MM.1S (cell line): ENCODE data around the gene CBLB.

Source experiments
- DNase-seq: peaks from one replicate; pipeline ENCODE4 v3.0.0-alpha.2; 2015
- H2AFZ ChIP-seq: fragments of 300-600 bp; sonication (generic); 2 replicates; pipeline ENCODE4 v1.6.0; 2016; ENCODE audit warnings: antibody characterized with exemption, low read length
- H3F3A ChIP-seq: fragments of 300-600 bp; sonication (generic); 2 replicates; pipeline ENCODE4 v1.6.1; 2016; ENCODE audit warnings: mild to moderate bottlenecking, antibody characterized with exemption, low read length, moderate library complexity, mixed read lengths; ENCODE audit not compliant: insufficient read depth
- H3K27ac ChIP-seq: fragments of 300-600 bp; sonication (generic); 2 replicates; pipeline ENCODE4 v1.5.1; 2016; ENCODE audit warnings: mild to moderate bottlenecking, low read length
- H3K27me3 ChIP-seq: fragments of 300-600 bp; sonication (generic); replicated peaks from 2 replicates; pipeline ENCODE4 v1.6.0; 2016; ENCODE audit warnings: low read length; ENCODE audit not compliant: insufficient read depth
- H3K36me3 ChIP-seq: fragments of 300-600 bp; sonication (generic); replicated peaks from 2 replicates; pipeline ENCODE4 v1.6.1; 2016; ENCODE audit warnings: mild to moderate bottlenecking, low read length, mixed read lengths; ENCODE audit not compliant: insufficient read depth
- H3K4me1 ChIP-seq: fragments of 300-600 bp; sonication (generic); 2 replicates; pipeline ENCODE4 v1.6.1; 2016; ENCODE audit warnings: low read length, mixed read lengths
- H3K4me2 ChIP-seq: fragments of 300-600 bp; sonication (generic); 2 replicates; pipeline ENCODE4 v1.6.0; 2016; ENCODE audit warnings: low read depth, low read length
- H3K4me3 ChIP-seq: fragments of 300-600 bp; sonication (generic); 2 replicates; pipeline ENCODE4 v1.5.1; 2016; ENCODE audit warnings: low read length, mixed read lengths
- H3K79me2 ChIP-seq: fragments of 300-600 bp; sonication (generic); 2 replicates; pipeline ENCODE4 v1.6.1; 2016; ENCODE audit warnings: mixed run types, low read length, mixed read lengths
- H3K9ac ChIP-seq: fragments of 300-600 bp; sonication (generic); 2 replicates; pipeline ENCODE4 v1.6.1; 2016; ENCODE audit warnings: low read length, mixed read lengths
- H3K9me2 ChIP-seq: fragments of 300-600 bp; sonication (generic); replicated peaks from 2 replicates; pipeline ENCODE4 v1.6.1; 2016; ENCODE audit warnings: mild to moderate bottlenecking, low read length, mixed read lengths; ENCODE audit not compliant: insufficient read depth
- H3K9me3 ChIP-seq: fragments of 300-600 bp; sonication (generic); replicated peaks from 2 replicates; pipeline ENCODE4 v1.6.1; 2016; ENCODE audit warnings: mild to moderate bottlenecking, low read length, mixed read lengths; ENCODE audit not compliant: insufficient read depth
- H4K20me1 ChIP-seq: fragments of 300-600 bp; sonication (generic); 2 replicates; pipeline ENCODE4 v1.6.1; 2016; ENCODE audit warnings: mild to moderate bottlenecking, low read length, moderate library complexity, mixed read lengths; ENCODE audit not compliant: insufficient read depth
- EZH2 ChIP-seq: fragments of 300-600 bp; sonication (generic); optimal IDR thresholded peaks from 2 replicates; pipeline ENCODE3; 2017; ENCODE audit warnings: low read depth, mild to moderate bottlenecking, antibody characterized with exemption, low read length, mixed read lengths
- EZH2phosphoT487 ChIP-seq: fragments of 300-600 bp; sonication (generic); IDR thresholded peaks from 2 replicates; pipeline ENCODE4 v1.6.1; 2018; ENCODE audit warnings: antibody characterized with exemption, low read length
- TF ChIP-seq, protein P1 (sequence below): fragments of 300-600 bp; sonication (generic); IDR thresholded peaks from 2 replicates; pipeline ENCODE4 v1.5.1; 2016; ENCODE audit warnings: antibody characterized with exemption, low read length, mixed read lengths

CBLB gene

DNA sequence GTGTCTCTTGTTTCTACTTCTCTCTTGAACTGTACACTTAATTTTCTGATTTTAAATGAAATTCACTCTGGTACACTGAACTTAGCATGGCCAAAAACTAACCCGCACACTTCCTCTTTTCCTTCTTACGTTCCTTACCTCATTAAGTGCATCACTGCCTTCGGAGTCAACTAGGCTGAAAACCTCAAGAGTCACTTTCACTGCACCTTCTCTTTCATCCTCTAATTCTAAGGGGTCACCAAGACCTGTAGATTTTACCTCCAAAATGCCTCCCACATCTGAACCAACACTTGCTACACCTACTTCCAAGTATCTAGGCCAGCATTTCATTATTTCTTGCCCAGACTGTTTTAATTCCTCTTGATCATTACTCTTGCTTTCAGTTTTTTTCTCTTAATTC, 6.6 kb downstream of the CBLB start:
- Histone ChIP-seq H3K4me3 (no peak overlapping the region), H3K4me2 (no peak overlapping the region), H3K4me1 (peaks cover 14% of the 10 kb centered on the region), H3K36me3 (no peaks in the 10 kb centered on the region), H3K9me3 (no peaks in the 10 kb centered on the region), H3K27ac (no peak overlapping the region), H3K79me2 (no peaks in the 10 kb centered on the region), H3K9me2 (no peaks in the 10 kb centered on the region), H3F3A (peaks cover 7% of the 10 kb centered on the region), H3K27me3 (peaks cover 34% of the 10 kb centered on the region), H2AFZ (no peak overlapping the region), H3K9ac (no peak overlapping the region), H4K20me1 (0 out of 2 replicates have a peak, but pooled peaks cover 4% of the 10 kb centered on the region)
- DNase-seq, result no peak
- TF ChIP-seq, protein P1, sequence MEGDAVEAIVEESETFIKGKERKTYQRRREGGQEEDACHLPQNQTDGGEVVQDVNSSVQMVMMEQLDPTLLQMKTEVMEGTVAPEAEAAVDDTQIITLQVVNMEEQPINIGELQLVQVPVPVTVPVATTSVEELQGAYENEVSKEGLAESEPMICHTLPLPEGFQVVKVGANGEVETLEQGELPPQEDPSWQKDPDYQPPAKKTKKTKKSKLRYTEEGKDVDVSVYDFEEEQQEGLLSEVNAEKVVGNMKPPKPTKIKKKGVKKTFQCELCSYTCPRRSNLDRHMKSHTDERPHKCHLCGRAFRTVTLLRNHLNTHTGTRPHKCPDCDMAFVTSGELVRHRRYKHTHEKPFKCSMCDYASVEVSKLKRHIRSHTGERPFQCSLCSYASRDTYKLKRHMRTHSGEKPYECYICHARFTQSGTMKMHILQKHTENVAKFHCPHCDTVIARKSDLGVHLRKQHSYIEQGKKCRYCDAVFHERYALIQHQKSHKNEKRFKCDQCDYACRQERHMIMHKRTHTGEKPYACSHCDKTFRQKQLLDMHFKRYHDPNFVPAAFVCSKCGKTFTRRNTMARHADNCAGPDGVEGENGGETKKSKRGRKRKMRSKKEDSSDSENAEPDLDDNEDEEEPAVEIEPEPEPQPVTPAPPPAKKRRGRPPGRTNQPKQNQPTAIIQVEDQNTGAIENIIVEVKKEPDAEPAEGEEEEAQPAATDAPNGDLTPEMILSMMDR, result no peak
- TF ChIP-seq EZH2phosphoT487 (no peak), EZH2 (no peak)

DNA sequence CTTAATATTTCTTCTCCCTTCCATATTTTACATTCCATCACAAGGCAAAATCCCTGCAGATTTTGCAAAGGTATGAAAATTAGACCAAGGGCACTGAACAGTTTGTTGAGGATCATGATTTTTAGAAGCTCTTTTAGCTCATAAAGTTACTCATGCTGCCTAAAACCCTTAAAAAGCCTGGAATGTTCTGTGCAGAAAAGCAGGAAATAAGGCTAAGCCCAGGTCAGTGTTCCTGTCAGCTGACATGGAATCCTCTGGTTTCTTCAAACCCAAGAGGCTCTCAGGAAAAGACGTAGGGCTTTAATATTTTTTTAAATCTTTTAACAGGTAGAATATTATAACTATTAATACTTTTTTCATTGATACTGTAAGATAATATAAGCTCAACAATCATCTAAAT, 8.2 kb downstream of the CBLB start:
- Histone ChIP-seq H3K27ac (no peak overlapping the region), H3K4me2 (no peak overlapping the region), H3F3A (no peaks in the 10 kb centered on the region), H3K79me2 (no peaks in the 10 kb centered on the region), H3K27me3 (peaks cover 28% of the 10 kb centered on the region), H3K9me3 (no peaks in the 10 kb centered on the region), H3K9me2 (no peaks in the 10 kb centered on the region), H2AFZ (no peak overlapping the region), H3K4me3 (no peak overlapping the region), H3K36me3 (no peaks in the 10 kb centered on the region), H3K4me1 (no peaks in the 10 kb centered on the region), H4K20me1 (no peaks in the 10 kb centered on the region), H3K9ac (no peak overlapping the region)
- TF ChIP-seq, protein P1, result no peak
- no peak for TF ChIP-seq EZH2phosphoT487
- TF ChIP-seq EZH2, result no peak
- DNase-seq, result no peak

DNA sequence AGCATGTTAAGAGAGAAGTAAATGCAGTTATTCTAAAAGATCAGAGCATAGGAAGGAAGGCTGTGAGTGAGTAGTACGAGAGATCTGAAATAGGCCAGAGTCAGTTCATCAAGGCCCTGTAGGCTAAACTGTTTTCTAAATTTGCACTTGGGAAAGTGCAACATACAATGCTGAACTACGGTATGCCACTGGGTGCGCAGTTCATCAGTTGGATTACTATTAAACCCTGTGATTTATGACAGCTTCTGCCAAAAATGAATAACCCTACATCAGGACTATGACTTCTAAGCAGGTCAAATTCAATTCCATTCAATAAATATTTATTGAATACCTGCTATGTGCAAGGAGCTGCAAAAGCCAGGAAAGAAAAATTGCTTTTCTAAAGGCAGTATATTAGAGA, 10.8 kb downstream of the CBLB start:
- H3K27ac ChIP-seq, result no peak overlapping the region
- no peaks in the 10 kb centered on the region for H3K9me2 ChIP-seq
- 0 out of 2 replicates have a peak, but pooled peaks cover 9% of the 10 kb centered on the region for H3K27me3 ChIP-seq
- no peak overlapping the region for H2AFZ ChIP-seq
- TF ChIP-seq, protein P1, result no peak
- no peaks in the 10 kb centered on the region for H3K4me1 ChIP-seq
- no peaks in the 10 kb centered on the region for H3K36me3 ChIP-seq
- H3K4me3 ChIP-seq, result no peak overlapping the region
- no peaks in the 10 kb centered on the region for H3F3A ChIP-seq
- no peaks in the 10 kb centered on the region for H3K79me2 ChIP-seq
- H4K20me1 ChIP-seq, result no peaks in the 10 kb centered on the region
- no peak overlapping the region for H3K4me2 ChIP-seq
- no peaks in the 10 kb centered on the region for H3K9me3 ChIP-seq
- H3K9ac ChIP-seq, result no peak overlapping the region
- DNase-seq, result no peak
